Stomach smooth muscle (tissue), 2 donors: Measurements from ENCODE around the gene ADGRG3.
"Not testable (repeated sequence)": the region's sequence is repeated elsewhere in the genome, so short reads cannot be mapped to it uniquely, and the experiment has no call there.

Source experiments
- H3K27ac ChIP-seq: one replicate; pipeline ENCODE4 v1.7.0; 2013; ENCODE audit warnings: mild to moderate bottlenecking, low read length, inconsistent platforms
- H3K27me3 ChIP-seq, 2 donors: one replicate each; pipeline ENCODE4 v1.7.0; 2013; ENCODE audit warnings: low read length in 2 of 2; ENCODE audit not compliant: insufficient read depth in 2 of 2, control insufficient read depth in 1 of 2
- H3K36me3 ChIP-seq, 2 donors: one replicate each; pipeline ENCODE4 v1.7.0; 2013; ENCODE audit warnings: low read length in 2 of 2; ENCODE audit not compliant: control insufficient read depth in 2 of 2, insufficient read depth in 2 of 2
- H3K4me1 ChIP-seq: one replicate; pipeline ENCODE4 v1.7.0; 2013; ENCODE audit warnings: low read length; ENCODE audit not compliant: control insufficient read depth, insufficient read depth
- H3K4me3 ChIP-seq, 2 donors: one replicate each; pipeline ENCODE4 v1.7.0; 2013; ENCODE audit warnings: low read length in 2 of 2
- H3K9ac ChIP-seq, 2 donors: one replicate each; pipeline ENCODE4 v1.7.0; 2013; ENCODE audit warnings: low read length in 2 of 2, mild to moderate bottlenecking in 1 of 2
- H3K9me3 ChIP-seq, 2 donors: one replicate each; pipeline ENCODE4 v1.7.0; 2013; ENCODE audit warnings: low read length in 2 of 2; ENCODE audit not compliant: control insufficient read depth in 2 of 2
- donor health status: healthy.
- donor health status: Pancreatic carcinoma.

The ADGRG3 gene

GRCh38 chr16:57667048-57667525, 1.0 kb upstream of the ADGRG3 start:
- Histone ChIP-seq H3K36me3 (no peaks in the 10 kb centered on the region), H3K9ac (no peak overlapping the region), H3K27ac (no peak overlapping the region), H3K27me3 (no peaks in the 10 kb centered on the region), H3K9me3 (no peaks in the 10 kb centered on the region), H3K4me1 (no peaks in the 10 kb centered on the region), H3K4me3 (no peak overlapping the region)

- Histone ChIP-seq H3K4me3 (no peak overlapping the region), H3K9ac (no peak overlapping the region), H3K36me3 (no peaks in the 10 kb centered on the region), H3K27ac (no peak overlapping the region), H3K9me3 (no peaks in the 10 kb centered on the region), H3K4me1 (no peaks in the 10 kb centered on the region), H3K27me3 (no peaks in the 10 kb centered on the region)
These were observed 412 bp upstream of the ADGRG3 start for GRCh38 chr16:57667526-57668262.

GRCh38 chr16:57668630-57669475, 747 bp downstream of the ADGRG3 start:
- H3K27me3 ChIP-seq = no peaks in the 10 kb centered on the region
- no peaks in the 10 kb centered on the region for H3K9me3 ChIP-seq
- no peak overlapping the region for H3K27ac ChIP-seq
- no peak overlapping the region for H3K4me3 ChIP-seq
- no peaks in the 10 kb centered on the region for H3K4me1 ChIP-seq
- H3K36me3 ChIP-seq = no peaks in the 10 kb centered on the region
- no peak overlapping the region for H3K9ac ChIP-seq

GRCh38 chr16:57669476-57670162, 1.5 kb downstream of the ADGRG3 start:
- Histone ChIP-seq H3K9ac (no peak overlapping the region), H3K27me3 (no peaks in the 10 kb centered on the region), H3K36me3 (no peaks in the 10 kb centered on the region), H3K4me3 (no peak overlapping the region), H3K27ac (no peak overlapping the region), H3K4me1 (no peaks in the 10 kb centered on the region), H3K9me3 (no peaks in the 10 kb centered on the region)

GRCh38 chr16:57670196-57670595, 2.1 kb downstream of the ADGRG3 start:
- H3K4me1 ChIP-seq = no peaks in the 10 kb centered on the region
- no peaks in the 10 kb centered on the region for H3K9me3 ChIP-seq
- H3K9ac ChIP-seq = no peak overlapping the region
- no peak overlapping the region for H3K4me3 ChIP-seq
- no peaks in the 10 kb centered on the region for H3K27me3 ChIP-seq
- H3K27ac ChIP-seq = no peak overlapping the region
- H3K36me3 ChIP-seq = no peaks in the 10 kb centered on the region

- H3K9ac ChIP-seq, H3K27me3 ChIP-seq, H3K27ac ChIP-seq, H3K4me1 ChIP-seq, H3K9me3 ChIP-seq, H3K36me3 ChIP-seq, H3K4me3 ChIP-seq: not testable (repeated sequence)
These were observed 3.3 kb downstream of the ADGRG3 start for GRCh38 chr16:57671451-57671850.

- Histone ChIP-seq H3K27me3 (no peaks in the 10 kb centered on the region), H3K9ac (no peak overlapping the region), H3K36me3 (no peaks in the 10 kb centered on the region), H3K9me3 (no peaks in the 10 kb centered on the region), H3K27ac (no peak overlapping the region), H3K4me3 (no peak overlapping the region), H3K4me1 (no peaks in the 10 kb centered on the region)
These were observed 4.3 kb downstream of the ADGRG3 start for GRCh38 chr16:57672416-57672815.

GRCh38 chr16:57672824-57673223, 4.7 kb downstream of the ADGRG3 start:
- Histone ChIP-seq H3K4me3 (no peak overlapping the region), H3K36me3 (no peaks in the 10 kb centered on the region), H3K4me1 (no peaks in the 10 kb centered on the region), H3K9ac (no peak overlapping the region), H3K27ac (no peak overlapping the region), H3K27me3 (no peaks in the 10 kb centered on the region), H3K9me3 (no peaks in the 10 kb centered on the region)

- no peaks in the 10 kb centered on the region for H3K9me3 ChIP-seq
- H3K9ac ChIP-seq = no peak overlapping the region
- H3K27ac ChIP-seq = no peak overlapping the region
- H3K27me3 ChIP-seq = peaks cover 0 to 3% of the 10 kb centered on the region in 2 donors
- H3K4me3 ChIP-seq = no peak overlapping the region
- H3K4me1 ChIP-seq = no peaks in the 10 kb centered on the region
- H3K36me3 ChIP-seq = no peaks in the 10 kb centered on the region
These were observed 7.8 kb downstream of the ADGRG3 start for GRCh38 chr16:57675741-57676551.

GRCh38 chr16:57676553-57677085, 8.5 kb downstream of the ADGRG3 start:
- H3K27ac ChIP-seq = no peak overlapping the region

More at GRCh38 chr16:57676553-57677085, 8.5 kb downstream of the ADGRG3 start:
- Histone ChIP-seq H3K4me3 (no peak overlapping the region), H3K9ac (no peak overlapping the region), H3K36me3 (no peaks in the 10 kb centered on the region), H3K27me3 (peaks cover 0 to 3% of the 10 kb centered on the region in 2 donors), H3K4me1 (no peaks in the 10 kb centered on the region), H3K9me3 (no peaks in the 10 kb centered on the region)
